Hepatocyte (in vitro differentiated cells): ENCODE results near the gene CHRNA4.

Source experiments
- CTCF ChIP-seq: fragments of 200-600 bp; sonication (generic); IDR thresholded peaks from 2 replicates; pipeline ENCODE4 v1.5.1; 2016; ENCODE audit warnings: antibody characterized with exemption, mild to moderate bottlenecking; ENCODE audit not compliant: poor library complexity
- EZH2 ChIP-seq: fragments of 200-600 bp; sonication (generic); IDR thresholded peaks from 2 replicates; pipeline ENCODE4 v1.6.1; 2016; ENCODE audit warnings: antibody characterized with exemption, mild to moderate bottlenecking, borderline replicate concordance
- EZH2phosphoT487 ChIP-seq: fragments of 200-600 bp; sonication (generic); IDR thresholded peaks from one replicate; pipeline ENCODE4 v1.6.1; 2018; ENCODE audit warnings: antibody characterized with exemption, mild to moderate bottlenecking, low read depth, moderate library complexity; ENCODE audit not compliant: unreplicated experiment, severe bottlenecking

- TF ChIP-seq EZH2 (no peak), EZH2phosphoT487 (no peak), CTCF (no peak)
These were observed 48.8 kb upstream of the CHRNA4 start for GRCh38 chr20:63409834-63410435.
